ENCODE data around the gene ZNF133.
"Not testable (repeated sequence)": the region's sequence is repeated elsewhere in the genome, so short reads cannot be mapped to it uniquely, and the experiment has no call there.

Gene ZNF133

DNA sequence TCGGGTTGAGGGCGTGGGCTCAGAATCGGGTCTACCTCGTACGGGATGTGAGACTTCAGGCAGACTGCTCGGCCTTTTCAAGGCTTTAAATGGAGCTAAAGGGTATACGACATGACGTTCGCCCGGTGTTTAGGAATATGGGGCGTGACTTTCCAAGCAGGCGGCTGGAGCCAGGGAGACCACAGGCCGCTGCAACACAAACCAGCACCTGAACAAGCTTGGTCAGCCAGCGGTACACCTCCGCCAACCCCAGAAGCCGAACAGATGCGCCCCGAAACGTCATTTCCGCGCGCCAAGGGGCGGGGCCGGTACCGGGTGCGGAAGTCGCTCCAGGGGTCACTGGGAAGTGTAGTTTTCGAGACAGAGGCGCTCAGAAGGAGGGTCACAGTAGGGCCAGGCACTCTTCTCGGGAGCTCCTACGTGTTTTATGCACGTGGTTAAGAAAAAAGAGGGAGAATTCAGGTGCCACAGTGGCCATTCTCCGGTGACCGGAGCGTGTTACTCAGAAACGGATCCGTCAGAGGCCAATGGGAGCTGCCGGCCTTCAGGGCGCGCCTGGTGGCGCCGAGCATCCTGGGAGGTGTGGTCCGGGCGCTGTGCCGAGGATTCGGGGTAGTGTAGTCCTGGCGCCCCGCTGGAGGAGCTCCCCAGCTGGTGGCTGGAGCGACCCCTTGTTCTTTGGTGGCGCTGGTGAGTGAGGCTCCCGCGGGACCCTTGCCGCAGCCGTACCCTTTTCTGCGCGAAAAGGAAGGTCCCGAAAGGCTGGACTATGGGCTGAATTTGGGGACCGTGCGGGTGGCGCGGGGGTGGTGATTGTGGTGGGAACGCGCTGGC is at the start of gene ZNF133:
TSS of gene ZNF133 (plus strand) at position 613 of the 834 bp plus-strand sequence. CDS start 17,160 bp downstream, outside the sequence.
- intact Hi-C loops (cut with DNase I): loop anchor here (5.0 to 10.0 kb wide), 3 partner anchors 151 to 323 kb away; partner anchors contain the start of genes DZANK1, KAT14, MGME1 and PET117
- peak; percentile 95 to 99 (median 98) for DNase-seq

DNA sequence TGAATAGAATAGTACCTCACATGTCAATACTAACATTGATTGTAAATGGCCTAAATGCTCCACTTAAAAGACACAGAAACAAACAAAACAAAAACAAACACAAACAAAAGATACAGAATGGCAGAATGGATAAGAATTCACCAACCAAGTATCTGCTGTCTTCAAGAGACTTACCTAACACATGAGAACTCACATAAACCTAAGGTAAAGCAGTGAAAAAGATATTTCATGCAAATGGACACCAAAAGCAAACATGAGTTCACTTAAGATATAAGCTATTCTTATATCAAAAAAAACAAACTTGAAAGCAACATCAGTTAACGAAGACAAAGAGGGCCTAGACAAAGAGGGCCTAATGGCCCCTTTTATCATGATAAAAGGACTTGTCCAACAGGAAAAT is 47.3 kb upstream of the ZNF133 start:
- intact Hi-C loops (cut with DNase I): no loop called here
- no peak for DNase-seq

DNA sequence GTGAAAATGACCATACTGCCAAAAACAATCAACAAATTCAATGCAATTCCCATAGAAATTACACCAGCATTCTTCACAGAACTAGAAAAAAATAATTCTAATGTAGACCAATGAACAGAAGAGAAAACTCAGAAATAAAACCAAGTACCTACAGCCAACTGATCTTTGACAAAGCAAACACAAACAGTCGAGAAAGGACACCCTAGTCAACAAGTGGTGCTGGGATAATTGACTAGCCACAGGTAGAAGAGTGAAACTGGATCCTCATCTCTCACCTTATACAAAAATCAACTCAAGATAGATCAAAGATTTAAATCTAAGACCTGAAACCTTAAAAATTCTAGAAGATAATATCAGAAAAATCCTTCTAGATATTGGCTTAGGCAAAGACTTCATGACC is 44.5 kb upstream of the ZNF133 start:
- DNase-seq: no peak
- intact Hi-C loops (cut with DNase I): no loop called here

DNA sequence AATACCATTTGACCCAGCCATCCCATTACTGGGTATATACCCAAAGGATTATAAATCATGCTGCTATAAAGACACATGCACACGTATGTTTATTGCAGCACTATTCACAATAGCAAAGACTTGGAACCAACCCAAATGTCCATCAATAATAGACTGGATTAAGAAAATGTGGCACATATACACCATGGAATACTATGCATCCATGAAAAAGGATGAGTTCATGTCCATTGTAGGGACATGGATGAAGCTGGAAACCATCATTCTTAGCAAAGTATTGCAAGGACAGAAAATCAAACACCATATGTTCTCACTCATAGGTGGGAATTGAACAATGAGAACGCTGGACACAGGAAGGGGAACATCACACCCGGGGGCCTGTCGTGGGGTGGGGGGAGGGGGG is 39.8 kb upstream of the ZNF133 start:
- DNase-seq; intact Hi-C loops (cut with DNase I): not testable (repeated sequence)

DNA sequence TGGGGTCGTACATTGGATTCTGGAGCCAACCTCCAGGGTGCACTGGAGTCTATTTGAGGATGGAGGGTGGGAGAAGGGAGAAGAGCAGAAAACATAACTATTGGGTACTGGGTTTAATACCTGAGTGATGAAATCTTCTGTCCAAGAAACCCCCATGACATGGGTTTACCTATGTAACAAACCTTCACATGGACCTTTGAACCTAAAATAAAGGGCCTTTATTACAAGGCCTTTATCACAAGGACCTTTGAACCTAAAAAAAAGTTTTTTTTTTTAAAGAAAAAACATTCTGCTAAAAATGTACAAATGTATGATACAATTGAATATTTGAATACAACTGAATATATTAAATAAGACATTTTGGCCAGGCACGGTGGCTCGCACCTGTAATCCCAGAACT is 38.1 kb upstream of the ZNF133 start:
- intact Hi-C loops (cut with DNase I): no loop called here
- DNase-seq: no peak

DNA sequence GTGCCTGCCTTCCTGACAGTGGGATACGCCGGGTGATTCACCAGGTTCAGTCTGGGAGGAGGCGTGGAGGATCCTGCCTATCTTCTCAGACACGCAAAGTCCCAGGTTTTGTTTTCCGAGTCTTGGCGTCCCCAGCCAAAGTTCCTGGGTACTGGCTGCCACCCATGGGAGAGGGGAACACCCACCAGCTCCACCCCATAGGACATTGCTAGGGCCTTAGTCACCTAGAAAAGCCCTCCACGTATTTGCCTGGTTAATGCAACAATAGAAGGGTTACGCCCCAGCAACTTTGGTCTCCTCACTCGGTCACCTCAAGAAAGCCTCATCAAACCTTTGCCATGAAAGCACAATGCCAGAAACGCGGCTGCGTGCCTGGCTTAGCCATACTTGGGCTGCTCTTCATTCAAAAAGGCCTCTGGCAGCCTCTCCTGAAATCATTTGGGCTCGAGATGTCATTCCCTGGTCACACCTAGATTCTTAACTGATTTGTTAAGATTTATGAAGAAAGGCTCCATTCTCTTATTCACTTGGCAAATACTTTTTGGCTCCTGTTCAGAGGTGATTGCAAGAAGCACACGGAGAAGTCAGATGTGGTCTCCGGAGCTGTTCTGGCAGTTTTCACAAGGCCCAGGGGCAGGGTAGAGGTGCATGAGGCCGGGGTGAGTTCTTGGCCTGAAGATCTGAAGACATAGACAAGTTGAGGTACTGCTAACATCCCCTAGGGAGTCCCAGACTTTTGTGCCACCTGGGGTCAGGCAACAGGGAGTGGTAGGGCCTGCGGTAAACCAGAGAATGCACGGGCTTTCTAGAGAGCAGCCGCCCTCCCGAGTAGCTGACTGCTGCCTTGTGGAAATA is 35.5 kb upstream of the ZNF133 start:
- intact Hi-C loops (cut with DNase I): no loop called here
- DNase-seq: peak in 1 of 10 donors; percentile 68

DNA sequence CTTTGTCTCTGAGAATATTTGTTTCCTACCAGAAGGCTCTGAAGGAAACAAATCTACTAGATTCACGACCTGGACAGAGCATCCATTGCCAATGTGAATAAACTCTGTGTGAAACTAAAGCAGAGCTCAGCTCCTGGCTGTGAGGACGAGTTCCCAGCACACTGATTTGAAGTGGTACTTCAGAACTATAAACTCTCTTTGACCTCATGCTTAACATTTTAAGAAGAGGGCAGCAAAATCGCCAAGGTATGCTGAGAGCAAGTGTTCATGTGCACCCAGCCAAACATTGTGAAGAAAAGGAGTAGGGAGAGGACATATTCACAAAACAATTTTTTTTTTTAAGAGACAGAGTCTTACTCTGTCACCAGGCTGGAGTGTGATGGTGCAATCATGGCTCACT is 33.7 kb upstream of the ZNF133 start:
- DNase-seq: no peak
- intact Hi-C loops (cut with DNase I): no loop called here

DNA sequence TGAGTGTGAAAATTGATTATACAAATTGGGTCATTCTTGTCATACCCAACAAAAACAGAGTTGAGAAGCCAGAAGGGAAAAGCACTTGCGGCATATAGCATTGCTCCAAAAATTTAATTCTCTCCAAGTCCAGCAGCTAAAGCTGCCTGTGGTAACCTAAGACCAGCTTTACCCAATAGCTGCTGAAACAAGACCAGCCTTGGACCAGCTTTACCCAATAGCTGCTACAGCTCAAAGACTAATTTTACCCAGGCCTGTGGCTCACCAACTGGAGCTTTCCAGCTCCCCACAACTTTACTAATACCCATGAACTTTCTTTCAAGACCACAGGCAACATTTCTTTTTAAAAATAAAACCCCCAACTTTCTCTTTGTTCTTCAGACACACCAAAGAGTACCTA is 32.8 kb upstream of the ZNF133 start:
- DNase-seq: no peak
- intact Hi-C loops (cut with DNase I): no loop called here

DNA sequence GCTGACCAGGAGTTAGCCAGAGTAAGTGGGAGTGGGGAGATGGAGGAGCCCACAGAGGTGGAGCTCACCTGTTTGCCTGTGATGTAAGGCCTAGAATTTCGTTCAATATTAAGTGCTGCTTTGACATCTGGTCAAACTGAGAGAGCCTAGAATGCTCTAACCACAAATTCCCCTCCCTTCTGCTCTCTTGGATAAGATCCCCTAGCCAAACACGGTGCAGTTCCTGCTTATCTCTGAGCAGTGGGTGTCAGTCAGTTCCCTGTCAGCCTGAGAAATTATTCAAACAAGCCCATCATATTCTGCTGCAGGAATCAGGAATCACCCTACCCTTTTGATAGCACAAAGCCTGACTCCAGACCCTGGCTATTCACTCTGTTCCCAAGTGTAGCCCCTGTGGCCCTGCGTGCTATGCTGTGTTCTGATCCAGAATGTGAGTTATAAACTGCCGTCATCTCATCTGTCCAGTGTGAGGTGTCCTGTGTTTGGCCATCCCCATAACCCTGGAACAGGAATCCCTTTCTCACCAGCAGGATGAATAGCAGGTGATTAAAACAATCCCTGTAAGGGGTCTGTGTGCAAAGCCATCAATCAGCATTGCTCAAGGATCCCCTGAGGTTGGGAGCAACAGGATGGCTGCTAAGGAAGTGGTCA is 31.8 kb upstream of the ZNF133 start:
- intact Hi-C loops (cut with DNase I): no loop called here
- DNase-seq: no peak

DNA sequence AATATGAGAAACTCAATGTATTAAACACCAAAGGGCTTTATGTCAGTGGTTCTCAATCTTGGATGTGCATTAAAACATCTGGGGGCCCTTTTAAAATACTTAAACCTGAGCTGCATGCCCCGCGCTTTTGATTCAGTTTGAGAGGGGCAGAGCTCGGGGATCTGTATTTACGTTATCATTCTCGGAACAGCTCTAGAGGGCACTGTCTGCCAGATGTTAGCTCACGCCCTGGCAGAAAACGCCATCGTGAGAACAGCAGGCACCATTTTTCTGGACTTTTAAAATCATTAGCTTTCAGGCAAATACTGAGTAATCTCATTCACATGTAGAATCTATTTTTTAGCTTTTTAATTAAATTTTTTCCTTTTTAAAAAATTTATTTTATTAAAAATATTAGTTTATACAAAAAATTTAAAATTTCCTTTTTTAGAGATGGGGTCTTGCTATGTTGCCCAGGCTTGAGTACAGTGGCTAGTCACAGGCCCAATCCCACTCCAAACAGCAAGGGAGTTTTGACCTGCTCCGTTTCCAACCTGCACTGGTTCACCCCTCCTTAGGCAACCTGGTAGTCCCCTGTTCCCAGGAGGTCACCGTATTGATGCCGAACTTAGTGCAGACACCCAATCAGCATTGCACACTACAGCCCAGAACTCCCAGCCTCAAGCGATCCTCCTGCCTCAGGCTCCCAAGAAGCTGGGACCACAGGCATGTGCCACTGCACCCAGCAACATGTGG is 30.0 kb upstream of the ZNF133 start:
- peak in 1 of 10 donors; percentile 81 for DNase-seq

DNA sequence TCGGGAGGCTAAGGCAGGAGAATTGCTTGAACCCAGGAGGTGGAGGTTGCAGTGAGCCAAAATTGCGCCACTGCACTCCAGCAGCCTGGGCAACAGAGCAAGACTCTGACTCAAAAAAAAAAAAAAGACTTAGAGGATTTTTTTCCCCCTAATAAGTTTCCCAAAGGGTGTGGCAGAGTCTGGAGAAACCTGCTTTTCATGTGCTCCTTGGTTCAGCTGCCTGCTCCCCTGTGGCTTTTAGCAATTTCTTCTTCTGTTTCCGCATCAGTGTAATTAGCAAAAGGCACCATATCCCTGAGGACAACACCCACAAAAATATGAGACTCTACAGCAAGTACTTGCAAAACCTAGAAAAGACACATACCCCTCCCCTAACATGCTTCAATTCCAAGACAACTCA is 28.6 kb upstream of the ZNF133 start:
- intact Hi-C loops (cut with DNase I): no loop called here
- no peak for DNase-seq

More for the DNA sequence above, 30.0 kb upstream of the ZNF133 start:
- intact Hi-C loops (cut with DNase I): no loop called here

DNA sequence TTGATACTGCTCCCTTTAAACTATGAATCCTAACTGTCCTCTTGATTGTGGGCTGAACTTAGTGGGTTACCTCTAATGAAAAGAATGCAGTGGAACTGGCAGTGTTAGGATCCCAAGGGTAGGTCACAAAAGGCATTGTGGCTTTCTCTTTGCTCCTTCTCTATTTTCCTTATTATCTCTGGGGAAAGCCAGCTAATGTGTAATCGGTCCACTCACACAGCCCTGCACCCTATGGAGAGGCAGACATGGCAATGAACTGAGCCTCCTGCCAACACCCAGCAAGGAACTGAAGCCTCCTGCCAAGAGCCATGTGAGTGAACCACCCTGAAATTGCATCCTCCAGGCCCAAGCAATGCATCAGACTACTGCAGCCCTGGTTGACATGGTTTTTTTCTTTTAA is 24.6 kb upstream of the ZNF133 start:
- intact Hi-C loops (cut with DNase I): no loop called here
- no peak for DNase-seq

DNA sequence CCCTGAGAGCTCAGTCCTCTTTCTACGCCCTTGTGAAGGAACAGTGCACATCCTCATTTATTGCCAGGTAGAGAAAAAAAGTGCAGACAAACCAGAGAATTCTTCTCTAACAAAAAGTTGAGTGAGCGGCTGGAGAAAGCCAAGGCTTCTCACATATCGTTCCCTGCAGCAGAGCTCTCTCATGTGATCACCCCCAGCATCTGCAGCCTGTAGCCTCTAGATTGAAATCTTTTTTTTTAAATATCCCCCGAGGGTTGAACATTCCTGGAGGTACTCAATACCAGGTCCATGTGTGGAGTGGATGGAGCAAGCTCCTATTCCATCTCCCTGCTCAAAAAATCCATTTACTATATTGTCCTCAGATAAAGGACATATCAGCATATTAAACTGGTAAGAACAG is 22.9 kb upstream of the ZNF133 start:
- intact Hi-C loops (cut with DNase I): no loop called here
- DNase-seq: no peak

DNA sequence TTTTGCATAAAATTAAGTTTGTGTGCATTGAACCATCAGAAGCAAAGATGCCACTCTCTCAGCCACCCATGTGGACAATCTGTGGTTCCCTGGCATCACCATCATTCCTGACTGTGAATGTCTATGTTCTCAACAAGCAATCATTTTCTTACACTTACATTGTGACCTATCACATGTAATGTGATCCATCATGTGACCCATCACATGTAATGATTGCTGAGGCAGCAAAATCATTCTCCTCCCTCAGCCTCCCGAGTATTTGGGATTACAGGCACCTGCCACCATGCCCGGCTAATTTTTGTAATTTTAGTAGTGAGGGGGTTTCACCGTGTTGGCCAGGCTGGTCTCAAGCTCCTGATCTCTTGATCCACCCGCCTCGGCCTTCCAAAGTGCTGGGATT is 22.0 kb upstream of the ZNF133 start:
- intact Hi-C loops (cut with DNase I): no loop called here
- no peak for DNase-seq

DNA sequence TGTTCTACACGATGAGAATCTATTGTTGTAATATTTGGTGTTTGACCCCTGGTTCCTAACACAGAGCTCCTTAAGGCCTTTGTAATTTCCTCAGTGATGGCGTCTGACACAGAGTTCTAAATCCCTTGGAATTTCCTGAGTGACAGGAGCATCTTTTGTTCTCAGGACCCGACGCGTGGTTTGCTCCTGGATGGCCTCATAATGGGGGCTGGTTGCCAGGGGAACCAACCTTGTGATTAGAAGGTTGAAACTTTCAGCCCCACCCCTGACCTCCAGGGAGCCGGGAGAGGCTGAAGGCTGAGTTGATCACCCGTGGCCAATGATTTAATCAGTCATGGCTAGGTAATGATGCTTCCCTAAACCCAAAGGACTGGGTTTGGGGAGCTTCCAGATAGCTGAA is 20.5 kb upstream of the ZNF133 start:
- intact Hi-C loops (cut with DNase I): no loop called here
- no peak for DNase-seq

DNA sequence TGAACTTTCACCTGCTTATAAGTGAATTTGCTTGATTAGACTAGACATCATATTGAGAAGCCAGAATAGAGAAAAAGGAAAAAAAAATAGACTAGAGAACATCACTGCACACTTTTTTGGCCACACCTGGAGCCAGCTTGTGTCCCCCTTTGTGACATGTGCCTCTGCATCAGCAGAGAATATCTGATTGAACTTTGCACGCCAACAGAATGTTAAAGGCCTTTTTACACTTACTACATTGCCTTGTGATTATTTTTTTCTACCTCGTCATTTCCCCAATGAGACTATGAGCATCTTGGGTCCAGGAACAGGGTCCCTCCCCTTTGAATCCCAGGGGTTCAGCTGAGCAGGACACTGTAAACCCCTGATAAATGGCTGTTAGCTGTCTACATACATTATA is 17.2 kb upstream of the ZNF133 start:
- intact Hi-C loops (cut with DNase I): loop anchor here (10.0 kb wide), 1 partner anchor 766 kb away; no protein-coding TSS in a partner anchor
- DNase-seq: no peak

DNA sequence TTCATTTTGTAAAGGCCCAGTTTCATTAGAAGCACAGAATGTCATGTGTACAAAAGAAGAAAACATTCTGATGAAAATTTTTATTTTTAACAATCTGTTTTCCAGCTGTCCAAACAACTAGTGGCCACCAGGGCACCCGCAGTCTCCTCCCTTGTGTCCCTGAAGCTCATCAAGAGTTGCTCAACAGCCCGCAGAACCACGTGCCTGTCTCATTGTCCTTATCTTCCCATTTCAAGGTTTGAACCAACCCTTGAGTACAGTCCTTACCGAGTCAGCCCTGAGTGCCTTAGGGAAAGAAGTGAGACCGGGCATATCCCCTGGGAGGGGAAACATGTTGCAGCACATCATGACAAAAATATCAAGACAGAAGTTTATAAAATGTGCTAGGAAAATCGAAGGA is 15.9 kb upstream of the ZNF133 start:
- DNase-seq: peak in 1 of 10 donors; percentile 44
- intact Hi-C loops (cut with DNase I): loop anchor here (10.0 kb wide), 1 partner anchor 768 kb away; no protein-coding TSS in a partner anchor

DNA sequence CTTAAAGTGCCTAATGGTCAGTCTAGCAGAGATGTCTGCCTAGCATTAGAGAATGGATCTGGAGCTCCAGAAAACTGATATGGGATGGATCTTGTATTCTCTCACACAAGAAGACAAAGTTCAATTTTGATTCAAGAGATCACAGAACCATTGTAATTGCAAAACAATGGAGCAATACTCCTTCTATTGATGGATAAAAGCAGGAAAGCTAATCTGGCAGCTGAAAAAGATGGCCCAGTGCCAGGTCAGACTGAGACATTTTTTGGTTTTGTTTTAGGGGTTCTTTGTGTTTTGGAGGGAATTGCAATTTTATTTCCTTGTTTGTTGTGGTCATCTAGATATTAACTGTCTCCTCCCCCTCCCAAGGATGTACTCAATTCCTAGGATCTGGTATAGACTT is 14.6 kb upstream of the ZNF133 start:
- intact Hi-C loops (cut with DNase I): loop anchor here (10.0 kb wide), 1 partner anchor 769 kb away; no protein-coding TSS in a partner anchor
- DNase-seq: peak in 3 of 10 donors; percentile 16 to 49 (median 24)

DNA sequence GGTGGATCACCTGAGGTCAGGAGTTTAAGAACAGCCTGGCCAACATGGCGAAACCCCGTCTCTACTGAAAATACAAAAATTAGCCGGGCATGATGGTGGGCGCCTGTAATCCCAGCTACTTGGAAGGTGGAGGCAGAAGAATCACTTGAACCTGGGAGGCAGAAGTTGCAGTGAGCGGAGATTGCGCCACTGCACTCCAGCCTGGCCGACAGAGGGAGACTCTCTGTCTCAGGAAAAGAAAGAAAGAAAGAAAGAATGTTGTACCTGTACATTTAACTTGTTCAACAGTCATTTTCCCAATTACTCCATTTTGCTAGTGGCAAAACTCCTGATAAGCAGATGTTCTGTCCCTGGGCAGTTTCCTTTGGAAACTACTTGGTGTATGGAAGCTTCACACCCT is 12.4 kb upstream of the ZNF133 start:
- intact Hi-C loops (cut with DNase I): loop anchor here (10.0 kb wide), 1 partner anchor 771 kb away; no protein-coding TSS in a partner anchor
- DNase-seq: not testable (repeated sequence)

DNA sequence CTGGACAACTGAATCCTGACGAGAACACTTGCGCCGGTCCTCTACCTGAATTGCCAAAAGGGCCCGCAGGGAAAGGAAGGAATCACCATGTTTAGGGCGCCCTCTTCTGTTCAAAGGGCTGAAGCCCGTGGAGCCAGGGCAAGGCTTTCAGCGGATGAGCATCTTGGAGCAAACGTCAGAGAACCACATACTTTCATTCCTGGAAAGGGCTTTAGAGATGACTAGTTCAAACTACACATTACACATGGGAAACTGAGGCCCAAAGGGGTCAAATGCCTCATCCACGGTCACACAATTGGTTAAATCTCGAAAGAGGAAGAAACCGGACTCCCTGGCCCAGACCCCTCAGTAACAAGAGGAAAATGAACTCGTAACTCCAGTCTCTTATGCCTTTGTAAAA is 11.5 kb upstream of the ZNF133 start:
- intact Hi-C loops (cut with DNase I): loop anchor here (10.0 kb wide), 1 partner anchor 772 kb away; no protein-coding TSS in a partner anchor
- DNase-seq: peak; percentile 47 to 96 (median 75)
